IMR-90 (cell line): ENCODE results near the gene SERPINB5. TPM values are rescaled to one million over a fixed set of nuclear protein-coding genes. Genes with fewer than 3 reads are reported as not detected.

Source experiments
- ATAC-seq: fragments of 200-7000 bp; cut with Tn5 transposase; 2 replicates; pipeline ENCODE4 v1.9.1; 2020; ENCODE audit warnings: low read depth, mild to moderate bottlenecking, moderate library complexity
- BruUV-seq: library from RNA; stranded (reverse); fragments of 400-500 nt; replicated peaks from 2 replicates; lab custom pipeline; 2021; lab: Mats Ljungman, UMichigan
- CTCF ChIA-PET: fragments of 300-600 bp; formaldehyde crosslinking; extraction: SDS; loops from one replicate; lab custom pipeline; 2021; ENCODE audit warnings: antibody characterized with exemption; lab: Yijun Ruan, JAX
- POLR2A ChIA-PET: fragments of 300-600 bp; sonication (Branson Sonifier 250); formaldehyde crosslinking; loops from one replicate; lab custom pipeline; 2022; ENCODE audit warnings: antibody characterized with exemption; ENCODE audit not compliant: unreplicated experiment; lab: Charles Lee
- DNase-seq: peaks from one replicate; pipeline ENCODE4 v3.0.0; 2013
- H2AFZ ChIP-seq: replicated peaks from 2 replicates; pipeline ENCODE3; 2013; ENCODE audit warnings: low read length, mild to moderate bottlenecking; ENCODE audit not compliant: poor library complexity
- H2AK5ac ChIP-seq: 2 replicates; pipeline ENCODE4 v1.6.1; 2013; ENCODE audit warnings: low read depth, low read length, inconsistent platforms
- H2AK9ac ChIP-seq: replicated peaks from 2 replicates; pipeline ENCODE3; 2013; ENCODE audit warnings: mild to moderate bottlenecking, low read depth, low read length, moderate library complexity; ENCODE audit not compliant: poor library complexity
- H2BK120ac ChIP-seq: 2 replicates; pipeline ENCODE4 v1.6.1; 2013; ENCODE audit warnings: low read depth, low read length, inconsistent platforms
- H2BK15ac ChIP-seq: 3 replicates; pipeline ENCODE4 v1.6.1; 2013; ENCODE audit warnings: low read depth, low read length, inconsistent platforms
- H2BK20ac ChIP-seq: 2 replicates; pipeline ENCODE4 v1.6.1; 2013; ENCODE audit warnings: low read depth, mild to moderate bottlenecking, inconsistent platforms, low read length, moderate library complexity
- H2BK5ac ChIP-seq: 2 replicates; pipeline ENCODE4 v1.6.1; 2013; ENCODE audit warnings: mild to moderate bottlenecking, low read depth, low read length, inconsistent platforms; ENCODE audit not compliant: poor library complexity, severe bottlenecking
- H3K14ac ChIP-seq: replicated peaks from 2 replicates; pipeline ENCODE4 v1.6.1; 2013; ENCODE audit warnings: low read depth, low read length, inconsistent platforms
- H3K18ac ChIP-seq: 2 replicates; pipeline ENCODE4 v1.6.1; 2013; ENCODE audit warnings: low read depth, low read length, control low read depth
- H3K23ac ChIP-seq: 2 replicates; pipeline ENCODE4 v1.6.1; 2013; ENCODE audit warnings: low read depth, low read length, inconsistent platforms
- H3K27ac ChIP-seq: 2 replicates; pipeline ENCODE4 v1.5.1; 2013; ENCODE audit warnings: mild to moderate bottlenecking, control low read depth, low read length; ENCODE audit not compliant: insufficient read depth
- H3K27me3 ChIP-seq: 2 replicates; pipeline ENCODE4 v1.6.1; 2013; ENCODE audit warnings: low read length; ENCODE audit not compliant: control insufficient read depth, insufficient read depth
- H3K36me3 ChIP-seq: 2 replicates; pipeline ENCODE4 v1.6.1; 2013; ENCODE audit warnings: low read length, mixed read lengths; ENCODE audit not compliant: control insufficient read depth, insufficient read depth
- H3K4ac ChIP-seq: 2 replicates; pipeline ENCODE4 v1.6.1; 2013; ENCODE audit warnings: low read depth, low read length, inconsistent platforms
- H3K4me1 ChIP-seq: 2 replicates; pipeline ENCODE4 v1.6.1; 2013; ENCODE audit warnings: low read length, mixed read lengths; ENCODE audit not compliant: control insufficient read depth, insufficient read depth
- H3K4me2 ChIP-seq: 2 replicates; pipeline ENCODE4 v1.6.1; 2013; ENCODE audit warnings: low read depth, mild to moderate bottlenecking, control low read depth, low read length, moderate library complexity
- H3K4me3 ChIP-seq: 2 replicates; pipeline ENCODE4 v1.5.1; 2013; ENCODE audit warnings: low read depth, mild to moderate bottlenecking, control low read depth, low read length, moderate library complexity; ENCODE audit not compliant: insufficient read depth
- H3K56ac ChIP-seq: 2 replicates; pipeline ENCODE4 v1.6.1; 2013; ENCODE audit warnings: low read length, inconsistent platforms; ENCODE audit not compliant: insufficient read depth; ENCODE audit errors: extremely low read depth
- H3K79me1 ChIP-seq, 2 experiments: 2 replicates each; pipeline ENCODE4 v1.6.1; 2013; ENCODE audit warnings: low read length in 2 of 2, inconsistent platforms in 1 of 2, low read depth in 1 of 2
- H3K9ac ChIP-seq: 2 replicates; pipeline ENCODE4 v1.6.1; 2013; ENCODE audit warnings: low read depth, low read length, control low read depth
- H3K9me1 ChIP-seq: 2 replicates; pipeline ENCODE4 v1.6.1; 2013; ENCODE audit warnings: low read length, inconsistent platforms; ENCODE audit not compliant: insufficient read depth
- H3K9me3 ChIP-seq: 2 replicates; pipeline ENCODE4 v1.6.1; 2013; ENCODE audit warnings: low read length; ENCODE audit not compliant: control insufficient read depth, insufficient read depth
- H4K20me1 ChIP-seq: 2 replicates; pipeline ENCODE4 v1.6.1; 2013; ENCODE audit warnings: low read length, inconsistent platforms; ENCODE audit not compliant: insufficient read depth
- H4K5ac ChIP-seq: 2 replicates; pipeline ENCODE4 v1.6.1; 2013; ENCODE audit warnings: mild to moderate bottlenecking, low read depth, low read length, control low read depth
- H4K8ac ChIP-seq, 2 experiments: 2 replicates each; pipeline ENCODE4 v1.6.1; 2013; ENCODE audit warnings: low read depth in 2 of 2, low read length in 2 of 2, control low read depth in 1 of 2, inconsistent platforms in 1 of 2
- H4K91ac ChIP-seq: 2 replicates; pipeline ENCODE4 v1.6.1; 2013; ENCODE audit warnings: low read depth, low read length, inconsistent platforms; ENCODE audit not compliant: insufficient read depth
- BHLHE40 ChIP-seq: fragments of 150-350 bp; IDR thresholded peaks from 2 replicates; pipeline ENCODE4 v1.6.1; 2016; ENCODE audit warnings: mild to moderate bottlenecking, low read depth, low read length
- CEBPB ChIP-seq: IDR thresholded peaks from 2 replicates; pipeline ENCODE4 v1.6.1; 2012; ENCODE audit warnings: low read depth, low read length, improper control_type of control experiment
- CHD1 ChIP-seq: IDR thresholded peaks from 2 replicates; pipeline ENCODE4 v1.6.1; 2012; ENCODE audit warnings: low read depth, low read length, improper control_type of control experiment
- FOS ChIP-seq: fragments of 150-350 bp; IDR thresholded peaks from 2 replicates; pipeline ENCODE4 v1.6.1; 2016; ENCODE audit warnings: low read depth, low read length
- MAFK ChIP-seq: IDR thresholded peaks from 2 replicates; pipeline ENCODE4 v1.6.1; 2012; ENCODE audit warnings: low read depth, low read length, improper control_type of control experiment
- MAZ ChIP-seq: IDR thresholded peaks from 2 replicates; pipeline ENCODE4 v1.6.1; 2012; ENCODE audit warnings: low read depth, mild to moderate bottlenecking, low read length, improper control_type of control experiment, moderate library complexity, borderline replicate concordance
- MXI1 ChIP-seq: IDR thresholded peaks from 2 replicates; pipeline ENCODE4 v1.6.1; 2012; ENCODE audit warnings: low read depth, mild to moderate bottlenecking, low read length, moderate library complexity, borderline replicate concordance
- NFE2L2 ChIP-seq: fragments of 150-350 bp; IDR thresholded peaks from 2 replicates; pipeline ENCODE4 v1.6.1; 2016; ENCODE audit warnings: low read depth, mild to moderate bottlenecking, low read length
- POLR2A ChIP-seq: IDR thresholded peaks from 2 replicates; pipeline ENCODE4 v1.6.1; 2012; ENCODE audit warnings: mild to moderate bottlenecking, low read depth, low read length
- RAD21 ChIP-seq: IDR thresholded peaks from 2 replicates; pipeline ENCODE4 v1.6.1; 2012; ENCODE audit warnings: low read length, improper control_type of control experiment
- RCOR1 ChIP-seq: IDR thresholded peaks from 2 replicates; pipeline ENCODE4 v1.6.1; 2012; ENCODE audit warnings: mild to moderate bottlenecking, low read length, improper control_type of control experiment; ENCODE audit not compliant: insufficient replicate concordance
- RFX5 ChIP-seq: IDR thresholded peaks from 2 replicates; pipeline ENCODE4 v1.8.0; 2012; ENCODE audit warnings: low read depth, mild to moderate bottlenecking, low read length, moderate library complexity
- SMC3 ChIP-seq: fragments of 150-350 bp; IDR thresholded peaks from 2 replicates; pipeline ENCODE4 v1.6.1; 2016; ENCODE audit warnings: low read depth, mild to moderate bottlenecking, antibody characterized with exemption, low read length, moderate library complexity
- WGBS, 2 experiments: methylation state at CpG; one replicate each; pipeline versions ENCODE4 v1.1.5 to v1.1.7; 2013; ENCODE audit warnings: missing lambda C conversion rate in 2 of 2; ENCODE audit not compliant: insufficient read length in 1 of 2; ENCODE audit errors: extremely low coverage in 2 of 2; 5-methylcytosine and 5-hydroxymethylcytosine counted together
- dilution Hi-C: fragments of 300-500 bp; cut with HindIII; formaldehyde crosslinking; loops from one replicate; pipeline ENCODE4 v1.14.3; 2018; ENCODE audit warnings: low sequenced_read_pairs; ENCODE audit not compliant: unreplicated experiment
- in situ Hi-C: fragments of 300-500 bp; cut with MboI; formaldehyde crosslinking; loops from 3 replicates; pipeline ENCODE4 v1.14.3; 2019; ENCODE audit warnings: low sequenced_read_pairs, inconsistent platforms, mixed read lengths
- intact Hi-C: fragments of 100-400 bp; cut with micrococcal nuclease; formaldehyde crosslinking; loops from 2 replicates; pipeline ENCODE4 v1.10.0; 2022
- polyA plus RNA-seq, 3 experiments: library from polyadenylated mRNA; depleted of rRNA; stranded (reverse); fragments of >200 nt; gene quantifications; 2 replicates each; pipeline ENCODE4 v1.2.3, GENCODE V29; 2012; ENCODE audit warnings: low replicate concordance in 1 of 3
- total RNA-seq: library from RNA; depleted of rRNA; stranded (reverse); fragments of >200 nt; gene quantifications from 2 replicates; pipeline ENCODE4 v1.2.3, GENCODE V29; 2012
- TF ChIP-seq, protein P1 (sequence below): fragments of 150-350 bp; IDR thresholded peaks from 2 replicates; pipeline ENCODE4 v1.6.1; 2017; ENCODE audit warnings: mild to moderate bottlenecking, antibody characterized with exemption, low read length, low read depth
- TF ChIP-seq, protein P2 (sequence below): conservative IDR thresholded peaks from 2 replicates; pipeline ENCODE4 v1.5.1; 2012; ENCODE audit warnings: mild to moderate bottlenecking, low read depth, low read length, improper control_type of control experiment
- TF ChIP-seq, protein P3 (sequence below): fragments of 150-350 bp; IDR thresholded peaks from 2 replicates; pipeline ENCODE4 v1.6.1; 2016; ENCODE audit warnings: low read depth, mild to moderate bottlenecking, low read length, moderate library complexity, borderline replicate concordance

SERPINB5 gene
- total and polyA plus RNA-seq, 2 of the 4 experiments (the other 2 are of a cell fraction): not detected

DNA sequence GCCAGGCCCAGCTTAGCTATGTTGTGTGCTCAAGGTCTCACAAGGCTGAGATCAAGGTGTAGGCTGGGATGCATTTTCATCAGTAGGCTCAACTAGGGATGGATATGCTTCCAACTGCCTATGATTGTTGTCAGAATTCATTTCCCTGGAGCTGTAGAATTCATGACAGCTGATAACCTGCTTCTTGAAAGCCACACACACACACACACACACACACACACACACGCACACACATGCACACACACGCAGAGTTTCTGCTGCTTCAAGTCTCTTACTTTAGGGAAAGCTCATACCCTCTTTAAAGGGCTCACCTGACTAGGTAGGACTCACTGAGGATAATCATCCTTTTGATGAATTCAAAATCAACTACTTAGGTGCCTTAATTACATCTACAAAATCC lies 46.2 kb upstream of the SERPINB5 start:
- ATAC-seq: no peak
- Histone ChIP-seq H4K8ac (no peak overlapping the region), H3K56ac (no peak overlapping the region), H3K27ac (no peak overlapping the region), H2BK15ac (no peak overlapping the region), H3K79me1 (no peaks in the 10 kb centered on the region), H3K4ac (no peak overlapping the region), H2AFZ (no peak overlapping the region), H4K5ac (no peak overlapping the region), H3K9ac (no peak overlapping the region), H4K91ac (no peak overlapping the region), H2BK20ac (no peak overlapping the region), H3K27me3 (peaks cover 17% of the 10 kb centered on the region), H3K9me1 (0 out of 2 replicates have a peak, but pooled peaks cover 2% of the 10 kb centered on the region), H3K4me3 (no peak overlapping the region), H3K9me3 (no peaks in the 10 kb centered on the region), H3K36me3 (no peaks in the 10 kb centered on the region), H2BK120ac (no peak overlapping the region), H2AK9ac (no peak overlapping the region), H3K4me1 (no peaks in the 10 kb centered on the region), H4K20me1 (no peaks in the 10 kb centered on the region), H3K18ac (no peak overlapping the region), H3K23ac (no peak overlapping the region), H3K14ac (no peak overlapping the region), H2BK5ac (no peak overlapping the region), H3K4me2 (no peak overlapping the region), H2AK5ac (no peak overlapping the region)
- POLR2A ChIA-PET: no interaction called here
- intact Hi-C loops (loop anchor here (10.0 kb wide), 1 partner anchor 906 kb away; the partner anchor contains the start of gene ZCCHC2), dilution Hi-C loops (no loop called here), in situ Hi-C loops (no loop called here)
- DNase-seq: no peak
- no TSS peak for BruUV-seq
- CTCF ChIA-PET: no interaction called here
- TF ChIP-seq, protein P1, sequence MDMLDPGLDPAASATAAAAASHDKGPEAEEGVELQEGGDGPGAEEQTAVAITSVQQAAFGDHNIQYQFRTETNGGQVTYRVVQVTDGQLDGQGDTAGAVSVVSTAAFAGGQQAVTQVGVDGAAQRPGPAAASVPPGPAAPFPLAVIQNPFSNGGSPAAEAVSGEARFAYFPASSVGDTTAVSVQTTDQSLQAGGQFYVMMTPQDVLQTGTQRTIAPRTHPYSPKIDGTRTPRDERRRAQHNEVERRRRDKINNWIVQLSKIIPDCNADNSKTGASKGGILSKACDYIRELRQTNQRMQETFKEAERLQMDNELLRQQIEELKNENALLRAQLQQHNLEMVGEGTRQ: no peak
- TF ChIP-seq BHLHE40 (no peak), MXI1 (no peak), CHD1 (no peak), SMC3 (no peak), POLR2A (no peak), MAZ (no peak), RFX5 (no peak), RCOR1 (no peak), CEBPB (no peak), RAD21 (no peak), FOS (no peak), NFE2L2 (no peak), MAFK (no peak)
- TF ChIP-seq, protein P2, sequence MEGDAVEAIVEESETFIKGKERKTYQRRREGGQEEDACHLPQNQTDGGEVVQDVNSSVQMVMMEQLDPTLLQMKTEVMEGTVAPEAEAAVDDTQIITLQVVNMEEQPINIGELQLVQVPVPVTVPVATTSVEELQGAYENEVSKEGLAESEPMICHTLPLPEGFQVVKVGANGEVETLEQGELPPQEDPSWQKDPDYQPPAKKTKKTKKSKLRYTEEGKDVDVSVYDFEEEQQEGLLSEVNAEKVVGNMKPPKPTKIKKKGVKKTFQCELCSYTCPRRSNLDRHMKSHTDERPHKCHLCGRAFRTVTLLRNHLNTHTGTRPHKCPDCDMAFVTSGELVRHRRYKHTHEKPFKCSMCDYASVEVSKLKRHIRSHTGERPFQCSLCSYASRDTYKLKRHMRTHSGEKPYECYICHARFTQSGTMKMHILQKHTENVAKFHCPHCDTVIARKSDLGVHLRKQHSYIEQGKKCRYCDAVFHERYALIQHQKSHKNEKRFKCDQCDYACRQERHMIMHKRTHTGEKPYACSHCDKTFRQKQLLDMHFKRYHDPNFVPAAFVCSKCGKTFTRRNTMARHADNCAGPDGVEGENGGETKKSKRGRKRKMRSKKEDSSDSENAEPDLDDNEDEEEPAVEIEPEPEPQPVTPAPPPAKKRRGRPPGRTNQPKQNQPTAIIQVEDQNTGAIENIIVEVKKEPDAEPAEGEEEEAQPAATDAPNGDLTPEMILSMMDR: no peak
- TF ChIP-seq, protein P3, sequence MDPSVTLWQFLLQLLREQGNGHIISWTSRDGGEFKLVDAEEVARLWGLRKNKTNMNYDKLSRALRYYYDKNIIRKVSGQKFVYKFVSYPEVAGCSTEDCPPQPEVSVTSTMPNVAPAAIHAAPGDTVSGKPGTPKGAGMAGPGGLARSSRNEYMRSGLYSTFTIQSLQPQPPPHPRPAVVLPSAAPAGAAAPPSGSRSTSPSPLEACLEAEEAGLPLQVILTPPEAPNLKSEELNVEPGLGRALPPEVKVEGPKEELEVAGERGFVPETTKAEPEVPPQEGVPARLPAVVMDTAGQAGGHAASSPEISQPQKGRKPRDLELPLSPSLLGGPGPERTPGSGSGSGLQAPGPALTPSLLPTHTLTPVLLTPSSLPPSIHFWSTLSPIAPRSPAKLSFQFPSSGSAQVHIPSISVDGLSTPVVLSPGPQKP: no peak
- no CpG with 5 or more reads among the region's 2 CpGs for WGBS, 2 experiments
